Nephron progenitor cell (in vitro differentiated cells): ENCODE results near the gene IL1B.

ENCODE experiments used
- DNase-seq: peaks from one replicate; pipeline ENCODE4 v3.0.0; 2021
- H3K27ac Mint-ChIP-seq: 2 replicates; pipeline ENCODE4 v1.8.0; 2021; ENCODE audit warnings: mild to moderate bottlenecking, moderate library complexity, mixed read lengths
- H3K27me3 Mint-ChIP-seq: 2 replicates; pipeline ENCODE4 v1.8.0; 2021; ENCODE audit warnings: mild to moderate bottlenecking, low read depth, mixed read lengths; ENCODE audit not compliant: poor library complexity
- H3K36me3 Mint-ChIP-seq: 2 replicates; pipeline ENCODE4 v1.8.0; 2021; ENCODE audit warnings: low read depth, mixed read lengths
- H3K4me1 Mint-ChIP-seq: 2 replicates; pipeline ENCODE4 v1.8.0; 2021; ENCODE audit warnings: mixed read lengths
- H3K4me3 Mint-ChIP-seq: 2 replicates; pipeline ENCODE4 v1.8.0; 2021; ENCODE audit warnings: mild to moderate bottlenecking, moderate library complexity, mixed read lengths
- H3K9me3 Mint-ChIP-seq: 2 replicates; pipeline ENCODE4 v1.8.0; 2021; ENCODE audit warnings: mild to moderate bottlenecking, moderate library complexity, mixed read lengths
- TF ChIP-seq, protein P1 (sequence below): fragments of 200-600 bp; sonication (generic); IDR thresholded peaks from 2 replicates; pipeline ENCODE4 v1.5.0; 2021; ENCODE audit warnings: antibody characterized with exemption

IL1B gene

DNA sequence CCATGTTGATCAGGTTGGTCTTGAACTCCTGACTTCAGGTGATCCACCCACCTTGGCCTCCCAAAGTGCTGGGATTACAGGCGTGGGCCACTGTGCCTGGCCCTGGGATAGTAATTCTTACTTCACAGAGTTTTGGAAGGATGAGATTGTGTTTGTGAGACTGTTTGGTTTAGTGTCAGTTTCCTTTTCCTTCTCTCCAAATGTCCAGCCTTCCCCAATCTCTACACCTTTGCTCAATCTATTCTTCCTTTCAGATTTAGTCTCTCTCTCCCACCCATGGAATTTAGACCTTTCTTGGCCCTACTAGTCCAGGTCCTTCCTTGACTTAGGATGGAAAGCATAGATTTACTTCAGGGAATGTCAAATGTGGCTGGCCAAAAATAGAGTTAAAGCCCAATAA is 40.1 kb downstream of the IL1B start:
- Mint-ChIP-seq H3K36me3 (peaks cover 4% of the 10 kb centered on the region), H3K9me3 (peaks cover 18% of the 10 kb centered on the region), H3K27me3 (peaks cover 10% of the 10 kb centered on the region), H3K27ac (no peak overlapping the region), H3K4me3 (no peak overlapping the region), H3K4me1 (peaks cover 15% of the 10 kb centered on the region)
- DNase-seq = no peak
- TF ChIP-seq, protein P1, sequence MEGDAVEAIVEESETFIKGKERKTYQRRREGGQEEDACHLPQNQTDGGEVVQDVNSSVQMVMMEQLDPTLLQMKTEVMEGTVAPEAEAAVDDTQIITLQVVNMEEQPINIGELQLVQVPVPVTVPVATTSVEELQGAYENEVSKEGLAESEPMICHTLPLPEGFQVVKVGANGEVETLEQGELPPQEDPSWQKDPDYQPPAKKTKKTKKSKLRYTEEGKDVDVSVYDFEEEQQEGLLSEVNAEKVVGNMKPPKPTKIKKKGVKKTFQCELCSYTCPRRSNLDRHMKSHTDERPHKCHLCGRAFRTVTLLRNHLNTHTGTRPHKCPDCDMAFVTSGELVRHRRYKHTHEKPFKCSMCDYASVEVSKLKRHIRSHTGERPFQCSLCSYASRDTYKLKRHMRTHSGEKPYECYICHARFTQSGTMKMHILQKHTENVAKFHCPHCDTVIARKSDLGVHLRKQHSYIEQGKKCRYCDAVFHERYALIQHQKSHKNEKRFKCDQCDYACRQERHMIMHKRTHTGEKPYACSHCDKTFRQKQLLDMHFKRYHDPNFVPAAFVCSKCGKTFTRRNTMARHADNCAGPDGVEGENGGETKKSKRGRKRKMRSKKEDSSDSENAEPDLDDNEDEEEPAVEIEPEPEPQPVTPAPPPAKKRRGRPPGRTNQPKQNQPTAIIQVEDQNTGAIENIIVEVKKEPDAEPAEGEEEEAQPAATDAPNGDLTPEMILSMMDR = no peak

DNA sequence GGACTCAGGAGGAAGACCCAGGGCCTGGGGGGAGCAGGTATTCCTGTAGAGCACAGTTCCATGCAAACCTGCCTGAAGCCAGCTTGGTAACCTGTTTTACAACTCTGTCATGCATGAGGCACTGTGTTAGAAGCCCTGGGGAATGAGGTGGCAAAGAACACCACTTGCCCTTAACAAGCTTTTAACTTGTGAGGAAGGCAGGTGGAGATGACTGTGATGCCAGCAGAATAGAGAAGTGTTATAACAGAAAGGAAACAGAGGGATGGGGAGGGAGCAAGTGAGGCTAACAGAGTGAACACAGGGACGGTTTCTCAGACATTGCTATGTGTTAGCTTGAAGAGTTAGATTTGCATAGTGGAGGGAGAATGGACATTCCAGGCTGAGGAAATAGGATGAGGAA is 40.8 kb downstream of the IL1B start:
- peaks cover 15% of the 10 kb centered on the region for H3K4me1 Mint-ChIP-seq
- H3K27ac Mint-ChIP-seq = no peak overlapping the region
- peaks cover 18% of the 10 kb centered on the region for H3K9me3 Mint-ChIP-seq
- no peak overlapping the region for H3K4me3 Mint-ChIP-seq
- TF ChIP-seq, protein P1 = no peak
- DNase-seq = no peak
- H3K27me3 Mint-ChIP-seq = peaks cover 10% of the 10 kb centered on the region
- H3K36me3 Mint-ChIP-seq = peaks cover 4% of the 10 kb centered on the region

DNA sequence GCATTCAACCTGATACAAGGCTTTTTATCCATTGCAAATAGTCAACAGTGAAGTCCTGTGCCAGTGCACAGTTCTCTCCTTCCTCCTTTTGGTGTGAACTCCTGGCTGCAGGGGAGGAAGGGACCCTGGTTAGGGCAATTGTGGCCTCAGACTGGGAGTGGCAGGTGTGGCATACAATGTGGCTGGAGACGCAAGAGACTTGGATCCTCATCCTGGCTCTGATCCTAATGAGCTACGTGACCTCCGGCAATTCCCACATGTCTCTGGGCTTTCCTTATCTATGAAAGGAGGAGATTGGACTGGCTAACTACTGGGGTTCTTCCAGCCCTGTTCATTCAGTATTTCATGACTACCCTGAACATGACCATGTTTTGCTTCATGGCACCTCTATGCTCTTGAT is 41.7 kb downstream of the IL1B start:
- TF ChIP-seq, protein P1 = no peak
- no peak overlapping the region for H3K4me3 Mint-ChIP-seq
- no peak for DNase-seq
- H3K9me3 Mint-ChIP-seq = peaks cover 18% of the 10 kb centered on the region
- H3K4me1 Mint-ChIP-seq = peaks cover 15% of the 10 kb centered on the region
- peaks cover 4% of the 10 kb centered on the region for H3K36me3 Mint-ChIP-seq
- H3K27ac Mint-ChIP-seq = no peak overlapping the region
- H3K27me3 Mint-ChIP-seq = peaks cover 10% of the 10 kb centered on the region

DNA sequence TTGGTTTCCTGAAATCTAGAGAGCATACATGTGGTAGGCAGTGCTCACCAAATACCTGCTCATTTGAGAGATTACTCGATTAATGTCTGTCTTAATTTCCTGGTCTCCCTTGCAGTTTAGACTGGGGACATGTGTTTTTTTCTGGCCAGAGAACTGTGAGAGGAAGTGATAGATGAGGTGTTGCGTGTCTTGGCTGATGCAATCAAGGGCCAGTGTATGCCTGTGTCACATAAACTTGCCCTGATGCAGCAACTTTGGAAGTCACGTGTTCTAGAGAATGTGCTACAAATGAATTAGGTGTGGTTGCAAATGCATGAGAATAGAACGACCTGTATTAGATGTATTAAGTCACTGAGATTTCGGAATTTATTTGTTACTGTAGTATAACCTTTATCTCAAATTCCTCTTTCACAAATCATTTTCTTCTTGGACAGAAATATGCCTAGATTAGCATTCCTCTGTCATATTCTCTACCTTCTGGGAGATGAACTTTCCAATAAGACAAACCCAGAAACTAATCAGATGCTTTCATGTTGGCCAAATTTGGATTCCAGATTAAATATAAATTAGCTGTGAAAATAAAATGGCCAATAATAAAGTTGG is 42.3 kb downstream of the IL1B start:
- Mint-ChIP-seq H3K4me1 (peaks cover 15% of the 10 kb centered on the region), H3K36me3 (peaks cover 4% of the 10 kb centered on the region), H3K4me3 (no peak overlapping the region), H3K9me3 (peaks cover 14% of the 10 kb centered on the region), H3K27ac (no peak overlapping the region), H3K27me3 (peaks cover 10% of the 10 kb centered on the region)
- TF ChIP-seq, protein P1 = no peak
- no peak for DNase-seq

DNA sequence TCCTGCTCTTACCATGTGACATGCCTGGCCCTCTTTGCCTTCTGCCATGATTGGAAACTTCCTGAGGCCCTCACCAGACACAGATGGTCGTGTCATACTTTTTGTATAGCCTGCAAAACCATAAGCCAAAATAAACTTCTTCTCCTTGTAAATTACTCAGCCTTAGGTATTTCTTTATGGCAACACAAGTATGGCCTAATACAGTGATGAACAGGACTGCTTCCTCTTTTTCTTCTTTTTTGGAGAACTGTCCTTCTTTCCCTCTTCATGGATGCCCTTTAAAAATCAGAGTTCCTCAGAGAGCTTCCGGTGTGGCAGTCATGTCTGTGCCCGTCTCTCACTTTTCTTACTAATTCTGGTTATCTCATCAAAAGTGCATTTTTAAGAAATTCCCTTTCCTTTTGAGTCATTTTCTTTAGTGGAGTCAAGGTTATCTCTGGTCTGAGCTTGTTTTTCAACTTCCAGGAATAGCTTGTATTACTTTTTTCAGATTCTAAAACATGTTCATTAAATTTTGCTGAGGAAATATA is 43.1 kb downstream of the IL1B start:
- Mint-ChIP-seq H3K27ac (no peak overlapping the region), H3K36me3 (peaks cover 4% of the 10 kb centered on the region)
- TF ChIP-seq, protein P1 = no peak

DNA sequence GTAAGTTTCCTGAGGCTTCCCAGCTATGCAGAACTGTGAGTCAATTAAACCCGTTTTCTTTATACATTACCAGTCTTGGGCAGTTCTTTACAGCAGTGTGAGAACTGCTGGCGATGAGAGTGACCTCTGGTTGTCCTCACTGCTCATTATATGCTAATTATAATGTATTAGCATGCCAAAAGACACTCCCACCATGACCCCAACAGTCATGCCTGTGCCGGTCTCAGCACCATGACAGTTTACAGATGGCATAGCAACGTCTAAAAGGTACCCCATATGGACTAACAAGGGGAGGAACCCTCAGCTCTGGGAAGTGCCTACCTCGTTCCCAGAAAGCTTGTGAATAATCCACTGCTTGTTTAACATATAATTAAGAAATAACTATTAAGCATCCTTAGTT is 44.2 kb downstream of the IL1B start:
- Mint-ChIP-seq H3K4me1 (peaks cover 11% of the 10 kb centered on the region), H3K27ac (no peak overlapping the region), H3K4me3 (no peak overlapping the region), H3K9me3 (peaks cover 8% of the 10 kb centered on the region), H3K27me3 (peaks cover 13% of the 10 kb centered on the region), H3K36me3 (peaks cover 4% of the 10 kb centered on the region)
- DNase-seq = no peak
- TF ChIP-seq, protein P1 = no peak

More for the DNA sequence above, 43.1 kb downstream of the IL1B start:
- Mint-ChIP-seq H3K4me3 (no peak overlapping the region), H3K27me3 (peaks cover 17% of the 10 kb centered on the region), H3K4me1 (peaks cover 11% of the 10 kb centered on the region), H3K9me3 (peaks cover 14% of the 10 kb centered on the region)
- no peak for DNase-seq
